HEK293 (cell line): Measurements from ENCODE around the gene DRD1.
A peak's percentile ranks its signal among the peaks of the same experiment; 100 is the strongest.

Experiments used
- CTCF ChIA-PET: fragments of 350-600 bp; formaldehyde crosslinking; extraction: SDS; loops from one replicate; lab custom pipeline; 2021; ENCODE audit warnings: antibody characterized with exemption; lab: Yijun Ruan, JAX
- POLR2A ChIA-PET: fragments of 300-600 bp; formaldehyde crosslinking; extraction: SDS; loops from one replicate; lab custom pipeline; 2020; ENCODE audit warnings: antibody characterized with exemption, inconsistent platforms; lab: Yijun Ruan, JAX
- H3K27ac ChIP-seq: fragments of 200-500 bp; sonication (Bioruptor generic); 2 replicates; pipeline ENCODE4 v1.5.1; 2014; ENCODE audit warnings: low read depth, low read length, control low read depth, inconsistent platforms; ENCODE audit errors: extremely low read depth
- H3K36me3 ChIP-seq, 2 experiments: fragments of 200-500 bp in 1 of 2; sonication (Bioruptor generic) in 1 of 2; 1 replicate in 1 of 2; 2 replicates in 1 of 2; pipeline ENCODE4 v1.5.1; 2014 to 2017; ENCODE audit warnings: inconsistent platforms in 2 of 2, low read length in 2 of 2; ENCODE audit not compliant: control insufficient read depth in 2 of 2, insufficient read depth in 1 of 2
- H3K4me1 ChIP-seq: fragments of 200-500 bp; sonication (Bioruptor generic); 2 replicates; pipeline ENCODE4 v1.5.1; 2014; ENCODE audit warnings: mild to moderate bottlenecking, low read length, inconsistent platforms; ENCODE audit not compliant: control insufficient read depth, insufficient read depth
- H3K4me3 ChIP-seq: 2 replicates; pipeline ENCODE4 v1.5.1; 2011; ENCODE audit warnings: low read depth, mild to moderate bottlenecking, control low read depth, low read length, moderate library complexity
- H3K9me3 ChIP-seq: fragments of 200-500 bp; sonication (Bioruptor generic); 2 replicates; pipeline ENCODE4 v1.5.1; 2014; ENCODE audit warnings: low read depth, low read length, inconsistent platforms; ENCODE audit not compliant: control insufficient read depth, insufficient read depth
- ELK4 ChIP-seq: IDR thresholded peaks from 2 replicates; pipeline ENCODE4 v1.6.1; 2011; ENCODE audit warnings: mild to moderate bottlenecking, low read depth, low read length, borderline replicate concordance
- KLF16 ChIP-seq: fragments of 450-650 bp; formaldehyde crosslinking; IDR thresholded peaks from 2 replicates; pipeline ENCODE4 v1.5.1; 2017; ENCODE audit warnings: missing biosample characterization, missing genetic modification characterization
- YY2 ChIP-seq: fragments of 450-650 bp; formaldehyde crosslinking; IDR thresholded peaks from 2 replicates; pipeline ENCODE4 v1.5.1; 2016; ENCODE audit warnings: missing biosample characterization, missing genetic modification characterization
- ZFP3 ChIP-seq: fragments of 450-650 bp; formaldehyde crosslinking; IDR thresholded peaks from 2 replicates; pipeline ENCODE4 v1.5.1; 2016; ENCODE audit warnings: low read depth, missing biosample characterization, missing genetic modification characterization
- ZNF114 ChIP-seq: fragments of 450-650 bp; formaldehyde crosslinking; IDR thresholded peaks from 2 replicates; pipeline ENCODE4 v1.5.0; 2017; ENCODE audit warnings: missing biosample characterization, missing genetic modification characterization
- ZNF132 ChIP-seq: fragments of 450-650 bp; formaldehyde crosslinking; IDR thresholded peaks from 2 replicates; pipeline ENCODE4 v1.5.1; 2017; ENCODE audit warnings: missing biosample characterization, missing genetic modification characterization, borderline replicate concordance
- ZNF133 ChIP-seq: fragments of 450-650 bp; formaldehyde crosslinking; IDR thresholded peaks from 2 replicates; pipeline ENCODE4 v1.5.1; 2016; ENCODE audit warnings: missing biosample characterization, missing genetic modification characterization
- ZNF155 ChIP-seq: fragments of 450-650 bp; formaldehyde crosslinking; IDR thresholded peaks from 2 replicates; pipeline ENCODE4 v1.5.1; 2016; ENCODE audit warnings: missing biosample characterization, missing genetic modification characterization
- ZNF175 ChIP-seq: fragments of 450-650 bp; formaldehyde crosslinking; IDR thresholded peaks from 2 replicates; pipeline ENCODE4 v1.5.1; 2016; ENCODE audit warnings: missing biosample characterization, missing genetic modification characterization
- ZNF184 ChIP-seq: fragments of 450-650 bp; IDR thresholded peaks from 2 replicates; pipeline ENCODE4 v1.5.1; 2018; ENCODE audit warnings: missing biosample characterization, mild to moderate bottlenecking, missing genetic modification characterization
- ZNF223 ChIP-seq: fragments of 450-650 bp; formaldehyde crosslinking; IDR thresholded peaks from 2 replicates; pipeline ENCODE4 v1.5.1; 2016; ENCODE audit warnings: missing biosample characterization, missing genetic modification characterization
- ZNF341 ChIP-seq: fragments of 450-650 bp; formaldehyde crosslinking; IDR thresholded peaks from 2 replicates; pipeline ENCODE4; 2016; ENCODE audit warnings: low read depth, missing biosample characterization, missing genetic modification characterization
- ZNF571 ChIP-seq: fragments of 450-650 bp; formaldehyde crosslinking; IDR thresholded peaks from 2 replicates; pipeline ENCODE4 v1.5.0; 2017; ENCODE audit warnings: missing biosample characterization, missing genetic modification characterization
- ZNF610 ChIP-seq: fragments of 450-650 bp; formaldehyde crosslinking; IDR thresholded peaks from 2 replicates; pipeline ENCODE4 v1.5.1; 2016; ENCODE audit warnings: missing biosample characterization, missing genetic modification characterization, borderline replicate concordance
- ZNF654 ChIP-seq: fragments of 450-650 bp; formaldehyde crosslinking; IDR thresholded peaks from 2 replicates; pipeline ENCODE4 v1.5.1; 2016; ENCODE audit warnings: low read depth, missing biosample characterization, missing genetic modification characterization
- ZNF677 ChIP-seq: fragments of 450-650 bp; IDR thresholded peaks from 2 replicates; pipeline ENCODE4 v1.5.0; 2018; ENCODE audit warnings: missing biosample characterization, mild to moderate bottlenecking, missing genetic modification characterization, moderate library complexity
- ZSCAN30 ChIP-seq: fragments of 450-650 bp; IDR thresholded peaks from 2 replicates; pipeline ENCODE4 v1.5.1; 2018; ENCODE audit warnings: missing biosample characterization, mild to moderate bottlenecking, missing genetic modification characterization, moderate library complexity
- TF ChIP-seq, protein P1 (sequence below): fragments of 450-650 bp; formaldehyde crosslinking; conservative IDR thresholded peaks from 2 replicates; pipeline ENCODE4 v1.5.1; 2016; ENCODE audit warnings: low read depth, missing biosample characterization, missing genetic modification characterization
- TF ChIP-seq, protein P2 (sequence below): fragments of 450-650 bp; formaldehyde crosslinking; IDR thresholded peaks from 2 replicates; pipeline ENCODE4; 2016; ENCODE audit warnings: missing biosample characterization, missing genetic modification characterization

DRD1 gene

DNA sequence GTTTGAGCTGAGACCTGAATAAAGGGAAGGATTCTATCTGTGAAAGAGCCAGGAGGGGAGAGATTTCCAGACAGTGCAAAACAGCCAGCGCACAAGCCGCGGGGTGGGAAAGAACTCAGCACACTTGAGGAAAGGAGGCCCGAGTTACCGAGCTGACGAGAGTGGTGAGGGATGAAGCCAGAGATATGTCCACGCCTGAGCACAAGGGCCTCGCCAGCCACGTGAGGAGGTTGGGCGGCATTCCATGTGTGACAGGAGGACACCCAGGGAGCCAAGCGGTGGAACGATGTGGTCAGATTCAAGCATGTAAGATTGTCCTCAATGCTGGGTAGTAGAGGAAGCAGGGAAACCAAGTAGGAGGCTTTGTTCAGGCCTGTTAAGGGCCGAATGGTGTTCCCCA lies 17.4 kb upstream of the DRD1 start:
- no peaks in the 10 kb centered on the region for H3K4me1 ChIP-seq
- no peaks in the 10 kb centered on the region for H3K36me3 ChIP-seq
- no peaks in the 10 kb centered on the region for H3K9me3 ChIP-seq
- ChIA-PET POLR2A (no interaction called here), CTCF (interaction anchor here (0.6 to 2.2 kb wide), 6 partner anchors 62 to 1498 kb away, joined by 3 to 14 read pairs (median 4); no protein-coding TSS in a partner anchor)
- TF ChIP-seq KLF16 = no peak
- no peak for TF ChIP-seq ELK4
- no peak for TF ChIP-seq ZNF133 (tag by site-specific recombination)
- TF ChIP-seq ZNF677 (tag by site-specific recombination) = no peak
- no peak overlapping the region for H3K4me3 ChIP-seq
- no peak overlapping the region for H3K27ac ChIP-seq

GRCh38 chr5:175460552-175460951 lies 16.6 kb upstream of the DRD1 start:
- Histone ChIP-seq H3K4me1 (no peaks in the 10 kb centered on the region), H3K27ac (no peak overlapping the region), H3K36me3 (no peaks in the 10 kb centered on the region), H3K4me3 (no peak overlapping the region), H3K9me3 (no peaks in the 10 kb centered on the region)
- ChIA-PET POLR2A (no interaction called here), CTCF (interaction anchor here (0.5 to 2.2 kb wide), 14 partner anchors 8 to 1498 kb away, joined by 3 to 14 read pairs (median 3); no protein-coding TSS in a partner anchor)
- TF ChIP-seq ZNF155 (tag by site-specific recombination) = no peak
- no peak for TF ChIP-seq ZSCAN30
- no peak for TF ChIP-seq YY2 (tag by site-specific recombination)
- no peak for TF ChIP-seq ZNF114 (tag by site-specific recombination)
- no peak for TF ChIP-seq ZNF610 (tag by site-specific recombination)
- no peak for TF ChIP-seq ZNF175
- TF ChIP-seq, protein P1, sequence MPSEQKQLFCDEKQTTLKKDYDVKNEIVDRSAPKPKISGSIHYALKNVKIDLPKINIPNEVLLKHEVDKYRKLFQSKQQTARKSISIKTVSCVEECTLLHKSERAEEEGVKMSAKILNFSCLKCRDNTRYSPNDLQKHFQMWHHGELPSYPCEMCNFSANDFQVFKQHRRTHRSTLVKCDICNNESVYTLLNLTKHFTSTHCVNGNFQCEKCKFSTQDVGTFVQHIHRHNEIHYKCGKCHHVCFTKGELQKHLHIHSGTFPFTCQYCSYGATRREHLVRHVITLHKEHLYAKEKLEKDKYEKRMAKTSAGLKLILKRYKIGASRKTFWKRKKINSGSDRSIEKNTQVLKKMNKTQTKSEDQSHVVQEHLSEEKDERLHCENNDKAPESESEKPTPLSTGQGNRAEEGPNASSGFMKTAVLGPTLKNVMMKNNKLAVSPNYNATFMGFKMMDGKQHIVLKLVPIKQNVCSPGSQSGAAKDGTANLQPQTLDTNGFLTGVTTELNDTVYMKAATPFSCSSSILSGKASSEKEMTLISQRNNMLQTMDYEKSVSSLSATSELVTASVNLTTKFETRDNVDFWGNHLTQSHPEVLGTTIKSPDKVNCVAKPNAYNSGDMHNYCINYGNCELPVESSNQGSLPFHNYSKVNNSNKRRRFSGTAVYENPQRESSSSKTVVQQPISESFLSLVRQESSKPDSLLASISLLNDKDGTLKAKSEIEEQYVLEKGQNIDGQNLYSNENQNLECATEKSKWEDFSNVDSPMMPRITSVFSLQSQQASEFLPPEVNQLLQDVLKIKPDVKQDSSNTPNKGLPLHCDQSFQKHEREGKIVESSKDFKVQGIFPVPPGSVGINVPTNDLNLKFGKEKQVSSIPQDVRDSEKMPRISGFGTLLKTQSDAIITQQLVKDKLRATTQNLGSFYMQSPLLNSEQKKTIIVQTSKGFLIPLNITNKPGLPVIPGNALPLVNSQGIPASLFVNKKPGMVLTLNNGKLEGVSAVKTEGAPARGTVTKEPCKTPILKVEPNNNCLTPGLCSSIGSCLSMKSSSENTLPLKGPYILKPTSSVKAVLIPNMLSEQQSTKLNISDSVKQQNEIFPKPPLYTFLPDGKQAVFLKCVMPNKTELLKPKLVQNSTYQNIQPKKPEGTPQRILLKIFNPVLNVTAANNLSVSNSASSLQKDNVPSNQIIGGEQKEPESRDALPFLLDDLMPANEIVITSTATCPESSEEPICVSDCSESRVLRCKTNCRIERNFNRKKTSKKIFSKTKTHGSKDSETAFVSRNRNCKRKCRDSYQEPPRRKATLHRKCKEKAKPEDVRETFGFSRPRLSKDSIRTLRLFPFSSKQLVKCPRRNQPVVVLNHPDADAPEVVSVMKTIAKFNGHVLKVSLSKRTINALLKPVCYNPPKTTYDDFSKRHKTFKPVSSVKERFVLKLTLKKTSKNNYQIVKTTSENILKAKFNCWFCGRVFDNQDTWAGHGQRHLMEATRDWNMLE (tag by site-specific recombination) = no peak
- no peak for TF ChIP-seq ZNF184 (tag by site-specific recombination)
- no peak for TF ChIP-seq ZFP3 (tag by site-specific recombination)

- POLR2A ChIA-PET = no interaction called here
- no peaks in the 10 kb centered on the region for H3K36me3 ChIP-seq
- CTCF ChIA-PET = interaction anchor here (0.5 to 2.2 kb wide), 13 partner anchors 8 to 1025 kb away, joined by 3 to 14 read pairs (median 3); no protein-coding TSS in a partner anchor
These were observed 16.1 kb upstream of the DRD1 start for GRCh38 chr5:175460126-175460525.

More at GRCh38 chr5:175460126-175460525, 16.1 kb upstream of the DRD1 start:
- no peaks in the 10 kb centered on the region for H3K4me1 ChIP-seq
- H3K4me3 ChIP-seq = no peak overlapping the region
- H3K9me3 ChIP-seq = no peaks in the 10 kb centered on the region
- H3K27ac ChIP-seq = no peak overlapping the region
- TF ChIP-seq ZNF341 (no peak), ZNF132 (tag by site-specific recombination) (no peak), ZNF571 (tag by site-specific recombination) (no peak), ZNF223 (no peak), ZNF654 (peak; percentile 42)
- TF ChIP-seq, protein P2, sequence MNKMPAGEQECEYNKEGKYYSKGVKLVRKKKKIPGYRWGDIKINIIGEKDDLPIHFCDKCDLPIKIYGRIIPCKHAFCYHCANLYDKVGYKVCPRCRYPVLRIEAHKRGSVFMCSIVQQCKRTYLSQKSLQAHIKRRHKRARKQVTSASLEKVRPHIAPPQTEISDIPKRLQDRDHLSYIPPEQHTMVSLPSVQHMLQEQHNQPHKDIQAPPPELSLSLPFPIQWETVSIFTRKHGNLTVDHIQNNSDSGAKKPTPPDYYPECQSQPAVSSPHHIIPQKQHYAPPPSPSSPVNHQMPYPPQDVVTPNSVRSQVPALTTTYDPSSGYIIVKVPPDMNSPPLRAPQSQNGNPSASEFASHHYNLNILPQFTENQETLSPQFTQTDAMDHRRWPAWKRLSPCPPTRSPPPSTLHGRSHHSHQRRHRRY (tag by site-specific recombination) = no peak
